ENCODE results near the gene TMEM200A. TPM values are rescaled to one million over a fixed set of nuclear protein-coding genes. Genes with fewer than 3 reads are reported as not detected.

The TMEM200A gene
- polyA plus RNA-seq, 1 of the 3 experiments (the other 2 are of a cell fraction) = 32.6 TPM

GRCh38 chr6:130372786-130373185 lies 7.0 kb downstream of the TMEM200A start (continued):
- no peak for TF ChIP-seq MAX (IDR thresholded peaks at IDR 0.05; ENCODE audit: low read depth)

- 0 out of 4 replicates have a peak overlapping the region, but pooled peaks of 1 of the 2 experiments have one; percentile 1 for H3K27ac ChIP-seq (ENCODE audit: low read depth in 2 of 2, low read length in 1 of 2)
These were observed 8.2 kb downstream of the TMEM200A start for GRCh38 chr6:130373992-130374391.

More at GRCh38 chr6:130373992-130374391, 8.2 kb downstream of the TMEM200A start:
- Histone ChIP-seq H3K4me1 (ENCODE audit: control insufficient read depth in 1 of 2, insufficient read depth in 2 of 2, low read depth in 1 of 2, low read length in 1 of 2) (peaks cover 0 to 21% of the 10 kb centered on the region in 2 experiments; a peak in 2 of 4 replicates), H3K79me2 (ENCODE audit: insufficient read depth) (peaks cover 100% of the 10 kb centered on the region), H3K36me3 (replicated peaks in 1 of 2; ENCODE audit: control insufficient read depth in 1 of 2, insufficient read depth in 2 of 2, low read length in 1 of 2) (peaks cover 0 to 45% of the 10 kb centered on the region in 2 experiments), H3K9ac (no peak overlapping the region), H3K4me3 (ENCODE audit: low read depth in 2 of 2, low read length in 1 of 2) (no peak overlapping the region), H4K20me1 (ENCODE audit: insufficient read depth) (peaks cover 41% of the 10 kb centered on the region), H3K27me3 (ENCODE audit: insufficient read depth) (no peaks in the 10 kb centered on the region), H3K9me3 (no peaks in the 10 kb centered on the region), H3K9me2 (no peaks in the 10 kb centered on the region), H3F3A (replicated peaks; ENCODE audit: insufficient read depth) (peaks cover 9% of the 10 kb centered on the region), H2AFZ (ENCODE audit: low read depth) (no peak overlapping the region), H3K4me2 (no peak overlapping the region)
- POLR2A ChIA-PET = no interaction called here
- TF ChIP-seq EZH2phosphoT487 (IDR thresholded peaks at IDR 0.05; ENCODE audit: borderline replicate concordance, low read depth) (no peak), NFIC (IDR thresholded peaks at IDR 0.05; ENCODE audit: borderline replicate concordance) (no peak), GABPA (IDR thresholded peaks at IDR 0.05; ENCODE audit: low read depth) (no peak), CTCF (IDR thresholded peaks at IDR 0.05) (no peak), YY1 (IDR thresholded peaks at IDR 0.05; ENCODE audit: low read depth) (no peak), RFX5 (IDR thresholded peaks at IDR 0.05; ENCODE audit: low read length) (no peak), TEAD4 (IDR thresholded peaks at IDR 0.05; ENCODE audit: borderline replicate concordance, insufficient read depth) (no peak), MXI1 (IDR thresholded peaks at IDR 0.05; ENCODE audit: low read depth, low read length) (no peak), ELF1 (IDR thresholded peaks at IDR 0.05) (no peak), PBX3 (IDR thresholded peaks at IDR 0.05) (no peak), ZBTB33 (IDR thresholded peaks at IDR 0.05; ENCODE audit: borderline replicate concordance, low read depth) (no peak), TCF12 (IDR thresholded peaks at IDR 0.05) (no peak), REST (IDR thresholded peaks at IDR 0.05; ENCODE audit: low read depth, low read length) (no peak), USF1 (IDR thresholded peaks at IDR 0.05; ENCODE audit: borderline replicate concordance, low read depth) (no peak)
- CTCF ChIA-PET = no interaction called here
- 74% methylated on average over 2 of the region's 2 CpGs for WGBS (ENCODE audit: low lambda C conversion rate)
- no peak for DNase-seq
